Measurements from ENCODE around the gene COL1A2. TPM values are rescaled to one million over a fixed set of nuclear protein-coding genes. Genes with fewer than 3 reads are reported as not detected.

Gene COL1A2
- total RNA-seq, 1 experiment from 2014 or later: 81.2 TPM

DNA sequence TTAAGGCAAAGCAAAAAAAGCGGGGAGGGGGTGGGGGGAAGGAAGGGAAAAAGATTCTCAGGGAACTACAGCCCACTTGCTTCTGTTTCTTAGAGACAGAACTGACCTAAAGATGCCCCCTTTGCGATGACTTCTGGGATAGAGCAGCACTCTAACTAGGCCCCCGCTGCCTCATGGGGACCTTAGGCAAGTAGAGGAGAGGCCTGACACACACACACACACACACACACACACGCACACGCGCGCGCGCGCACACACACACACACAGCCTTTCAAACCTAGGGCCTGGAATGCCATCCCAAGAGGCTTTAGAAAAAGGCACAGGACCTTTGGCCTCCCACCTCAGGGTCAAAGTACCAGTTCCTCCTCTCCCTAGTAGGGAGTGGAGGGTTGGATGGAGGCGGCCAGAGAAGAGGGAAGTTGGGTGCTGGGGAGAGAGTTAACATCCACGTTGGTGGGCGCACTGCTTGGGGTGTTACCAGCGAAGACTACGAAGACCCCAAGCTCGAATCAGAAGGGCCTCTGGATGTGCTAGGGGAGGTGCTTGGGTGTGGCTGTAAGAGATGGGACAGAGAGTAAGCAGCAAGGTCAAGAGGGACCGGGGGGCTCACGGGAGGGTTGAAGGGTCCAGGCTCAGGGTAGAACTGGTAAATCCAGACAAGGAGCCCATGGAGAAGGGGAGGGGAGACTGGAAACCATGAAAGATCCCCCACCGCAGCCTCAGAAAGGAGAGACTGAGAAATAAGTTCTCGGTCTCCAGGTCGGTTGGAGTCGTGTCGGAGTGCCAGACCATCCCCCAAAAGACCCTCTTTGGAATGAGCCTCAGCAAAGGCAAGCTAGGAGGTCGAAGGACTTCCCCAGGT, 1.2 kb upstream of the COL1A2 start:
- no peak overlapping the region for H3K27ac Mint-ChIP-seq
- ChIA-PET CTCF (interaction anchor here (0.6 to 6.2 kb wide), 8 partner anchors 19 to 441 kb away, joined by 3 to 380 read pairs (median 4); no protein-coding TSS in a partner anchor), POLR2A (interaction anchor here (0.9 to 2.8 kb wide), 3 partner anchors 18 to 104 kb away, joined by 3 to 15 read pairs (median 10); no protein-coding TSS in a partner anchor)
- no peaks in the 10 kb centered on the region for H3K36me3 Mint-ChIP-seq
- TF ChIP-seq, protein P1, sequence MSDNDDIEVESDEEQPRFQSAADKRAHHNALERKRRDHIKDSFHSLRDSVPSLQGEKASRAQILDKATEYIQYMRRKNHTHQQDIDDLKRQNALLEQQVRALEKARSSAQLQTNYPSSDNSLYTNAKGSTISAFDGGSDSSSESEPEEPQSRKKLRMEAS (CRISPR knock-in tag; IDR thresholded peaks at IDR 0.05): peak; percentile 23; the same call in 1 of the 2 replicates
- no peak for TF ChIP-seq FOXP1 (CRISPR knock-in tag; IDR thresholded peaks at IDR 0.05; ENCODE audit: borderline replicate concordance)
- TF ChIP-seq, protein P2, sequence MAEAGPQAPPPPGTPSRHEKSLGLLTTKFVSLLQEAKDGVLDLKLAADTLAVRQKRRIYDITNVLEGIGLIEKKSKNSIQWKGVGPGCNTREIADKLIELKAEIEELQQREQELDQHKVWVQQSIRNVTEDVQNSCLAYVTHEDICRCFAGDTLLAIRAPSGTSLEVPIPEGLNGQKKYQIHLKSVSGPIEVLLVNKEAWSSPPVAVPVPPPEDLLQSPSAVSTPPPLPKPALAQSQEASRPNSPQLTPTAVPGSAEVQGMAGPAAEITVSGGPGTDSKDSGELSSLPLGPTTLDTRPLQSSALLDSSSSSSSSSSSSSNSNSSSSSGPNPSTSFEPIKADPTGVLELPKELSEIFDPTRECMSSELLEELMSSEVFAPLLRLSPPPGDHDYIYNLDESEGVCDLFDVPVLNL (CRISPR knock-in tag; IDR thresholded peaks at IDR 0.05; ENCODE audit: borderline replicate concordance, low read depth): no peak
- 0 out of 2 replicates have a peak, but pooled peaks have one; percentile 65 for TF ChIP-seq TEAD4 (CRISPR knock-in tag; IDR thresholded peaks at IDR 0.05)
- H3K27me3 Mint-ChIP-seq (ENCODE audit: low read depth): peaks cover 7% of the 10 kb centered on the region
- peak overlapping the region; percentile 87 for H3K4me3 Mint-ChIP-seq
- H3K4me1 Mint-ChIP-seq: peaks cover 43% of the 10 kb centered on the region
- ATAC-seq (peak; percentile 9), DNase-seq (ENCODE audit: low spot score) (peak; percentile 28)
- no peaks in the 10 kb centered on the region for H3K9me3 Mint-ChIP-seq

DNA sequence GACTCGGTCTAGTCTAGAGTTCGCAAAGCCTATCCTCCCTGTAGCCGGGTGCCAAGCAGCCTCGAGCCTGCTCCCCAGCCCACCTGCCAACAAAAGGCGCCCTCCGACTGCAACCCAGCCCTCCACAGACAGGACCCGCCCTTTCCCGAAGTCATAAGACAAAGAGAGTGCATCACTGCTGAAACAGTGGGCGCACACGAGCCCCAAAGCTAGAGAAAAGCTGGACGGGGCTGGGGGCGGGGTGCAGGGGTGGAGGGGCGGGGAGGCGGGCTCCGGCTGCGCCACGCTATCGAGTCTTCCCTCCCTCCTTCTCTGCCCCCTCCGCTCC, 622 bp upstream of the COL1A2 start:
- peak overlapping the region; percentile 87 for H3K4me3 Mint-ChIP-seq
- DNase-seq (ENCODE audit: low spot score): no peak
- TF ChIP-seq, protein P3, sequence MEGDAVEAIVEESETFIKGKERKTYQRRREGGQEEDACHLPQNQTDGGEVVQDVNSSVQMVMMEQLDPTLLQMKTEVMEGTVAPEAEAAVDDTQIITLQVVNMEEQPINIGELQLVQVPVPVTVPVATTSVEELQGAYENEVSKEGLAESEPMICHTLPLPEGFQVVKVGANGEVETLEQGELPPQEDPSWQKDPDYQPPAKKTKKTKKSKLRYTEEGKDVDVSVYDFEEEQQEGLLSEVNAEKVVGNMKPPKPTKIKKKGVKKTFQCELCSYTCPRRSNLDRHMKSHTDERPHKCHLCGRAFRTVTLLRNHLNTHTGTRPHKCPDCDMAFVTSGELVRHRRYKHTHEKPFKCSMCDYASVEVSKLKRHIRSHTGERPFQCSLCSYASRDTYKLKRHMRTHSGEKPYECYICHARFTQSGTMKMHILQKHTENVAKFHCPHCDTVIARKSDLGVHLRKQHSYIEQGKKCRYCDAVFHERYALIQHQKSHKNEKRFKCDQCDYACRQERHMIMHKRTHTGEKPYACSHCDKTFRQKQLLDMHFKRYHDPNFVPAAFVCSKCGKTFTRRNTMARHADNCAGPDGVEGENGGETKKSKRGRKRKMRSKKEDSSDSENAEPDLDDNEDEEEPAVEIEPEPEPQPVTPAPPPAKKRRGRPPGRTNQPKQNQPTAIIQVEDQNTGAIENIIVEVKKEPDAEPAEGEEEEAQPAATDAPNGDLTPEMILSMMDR (IDR thresholded peaks at IDR 0.05): no peak
- TF ChIP-seq TP53 (CRISPR knock-in tag; IDR thresholded peaks at IDR 0.05) (no peak), ETV6 (CRISPR knock-in tag; IDR thresholded peaks at IDR 0.05) (no peak), ZNF138 (CRISPR knock-in tag; conservative IDR thresholded peaks at IDR 0.05) (no peak), SMAD3 (CRISPR knock-in tag; IDR thresholded peaks at IDR 0.05; ENCODE audit: borderline replicate concordance) (no peak), IRF2 (CRISPR knock-in tag; IDR thresholded peaks at IDR 0.05; ENCODE audit: borderline replicate concordance, low read depth) (no peak), FOXK1 (CRISPR knock-in tag; IDR thresholded peaks at IDR 0.05) (no peak), ATF1 (CRISPR knock-in tag; IDR thresholded peaks at IDR 0.05) (no peak)
- TF ChIP-seq, protein P4, sequence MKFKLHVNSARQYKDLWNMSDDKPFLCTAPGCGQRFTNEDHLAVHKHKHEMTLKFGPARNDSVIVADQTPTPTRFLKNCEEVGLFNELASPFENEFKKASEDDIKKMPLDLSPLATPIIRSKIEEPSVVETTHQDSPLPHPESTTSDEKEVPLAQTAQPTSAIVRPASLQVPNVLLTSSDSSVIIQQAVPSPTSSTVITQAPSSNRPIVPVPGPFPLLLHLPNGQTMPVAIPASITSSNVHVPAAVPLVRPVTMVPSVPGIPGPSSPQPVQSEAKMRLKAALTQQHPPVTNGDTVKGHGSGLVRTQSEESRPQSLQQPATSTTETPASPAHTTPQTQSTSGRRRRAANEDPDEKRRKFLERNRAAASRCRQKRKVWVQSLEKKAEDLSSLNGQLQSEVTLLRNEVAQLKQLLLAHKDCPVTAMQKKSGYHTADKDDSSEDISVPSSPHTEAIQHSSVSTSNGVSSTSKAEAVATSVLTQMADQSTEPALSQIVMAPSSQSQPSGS (CRISPR knock-in tag; IDR thresholded peaks at IDR 0.05; ENCODE audit: borderline replicate concordance, low read depth): no peak
- TF ChIP-seq, protein P5, sequence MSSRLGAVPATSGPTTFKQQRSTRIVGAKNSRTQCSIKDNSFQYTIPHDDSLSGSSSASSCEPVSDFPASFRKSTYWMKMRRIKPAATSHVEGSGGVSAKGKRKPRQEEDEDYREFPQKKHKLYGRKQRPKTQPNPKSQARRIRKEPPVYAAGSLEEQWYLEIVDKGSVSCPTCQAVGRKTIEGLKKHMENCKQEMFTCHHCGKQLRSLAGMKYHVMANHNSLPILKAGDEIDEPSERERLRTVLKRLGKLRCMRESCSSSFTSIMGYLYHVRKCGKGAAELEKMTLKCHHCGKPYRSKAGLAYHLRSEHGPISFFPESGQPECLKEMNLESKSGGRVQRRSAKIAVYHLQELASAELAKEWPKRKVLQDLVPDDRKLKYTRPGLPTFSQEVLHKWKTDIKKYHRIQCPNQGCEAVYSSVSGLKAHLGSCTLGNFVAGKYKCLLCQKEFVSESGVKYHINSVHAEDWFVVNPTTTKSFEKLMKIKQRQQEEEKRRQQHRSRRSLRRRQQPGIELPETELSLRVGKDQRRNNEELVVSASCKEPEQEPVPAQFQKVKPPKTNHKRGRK (CRISPR knock-in tag; IDR thresholded peaks at IDR 0.05; ENCODE audit: borderline replicate concordance): no peak
- TF ChIP-seq, protein P6, sequence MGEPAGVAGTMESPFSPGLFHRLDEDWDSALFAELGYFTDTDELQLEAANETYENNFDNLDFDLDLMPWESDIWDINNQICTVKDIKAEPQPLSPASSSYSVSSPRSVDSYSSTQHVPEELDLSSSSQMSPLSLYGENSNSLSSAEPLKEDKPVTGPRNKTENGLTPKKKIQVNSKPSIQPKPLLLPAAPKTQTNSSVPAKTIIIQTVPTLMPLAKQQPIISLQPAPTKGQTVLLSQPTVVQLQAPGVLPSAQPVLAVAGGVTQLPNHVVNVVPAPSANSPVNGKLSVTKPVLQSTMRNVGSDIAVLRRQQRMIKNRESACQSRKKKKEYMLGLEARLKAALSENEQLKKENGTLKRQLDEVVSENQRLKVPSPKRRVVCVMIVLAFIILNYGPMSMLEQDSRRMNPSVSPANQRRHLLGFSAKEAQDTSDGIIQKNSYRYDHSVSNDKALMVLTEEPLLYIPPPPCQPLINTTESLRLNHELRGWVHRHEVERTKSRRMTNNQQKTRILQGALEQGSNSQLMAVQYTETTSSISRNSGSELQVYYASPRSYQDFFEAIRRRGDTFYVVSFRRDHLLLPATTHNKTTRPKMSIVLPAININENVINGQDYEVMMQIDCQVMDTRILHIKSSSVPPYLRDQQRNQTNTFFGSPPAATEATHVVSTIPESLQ (CRISPR knock-in tag; IDR thresholded peaks at IDR 0.05): no peak
- TF ChIP-seq, protein P7, sequence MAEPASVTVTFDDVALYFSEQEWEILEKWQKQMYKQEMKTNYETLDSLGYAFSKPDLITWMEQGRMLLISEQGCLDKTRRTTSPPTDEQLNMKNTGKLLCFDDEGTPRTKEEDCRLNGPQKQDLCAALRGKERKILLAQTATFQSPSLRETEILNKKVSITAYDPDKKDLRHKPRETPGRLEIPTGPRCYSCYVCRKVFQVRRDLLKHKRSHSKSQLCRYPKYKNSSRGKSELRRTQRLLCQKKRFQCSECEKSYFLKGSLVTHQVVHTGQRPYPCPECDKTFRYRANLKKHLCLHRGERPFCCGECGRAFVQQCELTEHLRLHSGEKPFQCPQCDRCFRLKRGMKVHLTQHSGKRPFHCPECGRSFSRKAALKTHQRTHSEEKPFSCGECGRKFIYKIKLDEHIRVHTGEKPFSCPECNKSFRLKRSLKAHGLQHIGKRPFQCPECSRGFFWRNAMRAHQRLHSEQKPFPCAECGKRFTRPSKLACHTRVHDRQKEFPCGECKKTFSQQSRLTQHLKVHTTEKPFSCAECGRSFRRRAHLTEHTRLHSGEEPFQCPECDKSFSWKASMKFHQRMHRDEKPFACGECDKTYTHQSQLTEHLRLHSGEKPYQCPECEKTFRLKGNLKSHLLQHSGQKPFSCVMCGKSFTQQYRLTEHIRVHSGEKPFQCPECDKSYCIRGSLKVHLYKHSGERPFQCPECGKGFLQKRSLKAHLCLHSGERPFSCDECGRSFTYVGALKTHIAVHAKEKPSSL (CRISPR knock-in tag; conservative IDR thresholded peaks at IDR 0.05): no peak
- TF ChIP-seq, protein P8, sequence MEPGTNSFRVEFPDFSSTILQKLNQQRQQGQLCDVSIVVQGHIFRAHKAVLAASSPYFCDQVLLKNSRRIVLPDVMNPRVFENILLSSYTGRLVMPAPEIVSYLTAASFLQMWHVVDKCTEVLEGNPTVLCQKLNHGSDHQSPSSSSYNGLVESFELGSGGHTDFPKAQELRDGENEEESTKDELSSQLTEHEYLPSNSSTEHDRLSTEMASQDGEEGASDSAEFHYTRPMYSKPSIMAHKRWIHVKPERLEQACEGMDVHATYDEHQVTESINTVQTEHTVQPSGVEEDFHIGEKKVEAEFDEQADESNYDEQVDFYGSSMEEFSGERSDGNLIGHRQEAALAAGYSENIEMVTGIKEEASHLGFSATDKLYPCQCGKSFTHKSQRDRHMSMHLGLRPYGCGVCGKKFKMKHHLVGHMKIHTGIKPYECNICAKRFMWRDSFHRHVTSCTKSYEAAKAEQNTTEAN (CRISPR knock-in tag; IDR thresholded peaks at IDR 0.05): no peak
- TF ChIP-seq, protein P1 (CRISPR knock-in tag; IDR thresholded peaks at IDR 0.05): no peak
- TF ChIP-seq, protein P2 (CRISPR knock-in tag; IDR thresholded peaks at IDR 0.05; ENCODE audit: borderline replicate concordance, low read depth): no peak
- H3K4me1 Mint-ChIP-seq: peaks cover 43% of the 10 kb centered on the region
- ChIA-PET POLR2A (interaction anchor here (0.6 to 2.8 kb wide), 4 partner anchors 19 to 476 kb away, joined by 3 to 15 read pairs (median 6); no protein-coding TSS in a partner anchor), CTCF (interaction anchor here (0.6 to 6.2 kb wide), 8 partner anchors 20 to 441 kb away, joined by 3 to 380 read pairs (median 4); no protein-coding TSS in a partner anchor)
- peak; percentile 40 for ATAC-seq
- no peaks in the 10 kb centered on the region for H3K9me3 Mint-ChIP-seq
- H3K36me3 Mint-ChIP-seq: no peaks in the 10 kb centered on the region
- no peak overlapping the region for H3K27ac Mint-ChIP-seq
- peaks cover 7% of the 10 kb centered on the region for H3K27me3 Mint-ChIP-seq (ENCODE audit: low read depth)

All from WTC11 (cell line).